ENCODE data around the gene UBE2J2. TPM values are rescaled to one million over a fixed set of nuclear protein-coding genes. Genes with fewer than 3 reads are reported as not detected.

The UBE2J2 gene
- total and polyA plus RNA-seq, 2 of the 13 experiments (the other 11 are each of a cell fraction or from before 2014, with no cell fraction given): 25.4 to 29.4 TPM

- TF ChIP-seq ZNF318 (CRISPR knock-in tag; IDR thresholded peaks at IDR 0.05) (peak; percentile 14; the same call in 1 of the 2 replicates), ZNF777 (CRISPR knock-in tag; IDR thresholded peaks at IDR 0.05) (no peak), POGK (CRISPR knock-in tag; conservative IDR thresholded peaks at IDR 0.05) (0 out of 2 replicates have a peak, but pooled peaks have one; percentile 50), GTF2F1 (IDR thresholded peaks at IDR 0.05; ENCODE audit: low read length) (no peak), TFAP4 (IDR thresholded peaks at IDR 0.05; ENCODE audit: borderline replicate concordance, low read depth) (no peak), SP2 (CRISPR knock-in tag; IDR thresholded peaks at IDR 0.05) (no peak), ZBTB43 (CRISPR knock-in tag; conservative IDR thresholded peaks at IDR 0.05) (0 out of 2 replicates have a peak, but pooled peaks have one; percentile 37), YEATS4 (CRISPR knock-in tag; IDR thresholded peaks at IDR 0.05; ENCODE audit: borderline replicate concordance) (no peak; the same call in 1 of the 2 replicates), ZBTB4 (CRISPR knock-in tag; IDR thresholded peaks at IDR 0.05; ENCODE audit: borderline replicate concordance) (no peak), PCBP1 (IDR thresholded peaks at IDR 0.05; ENCODE audit: borderline replicate concordance, low read depth, low read length) (no peak), CC2D1A (CRISPR knock-in tag; IDR thresholded peaks at IDR 0.05) (no peak)
Measured at GRCh38 chr1:1306661-1307260, 33.1 kb upstream of the UBE2J2 start (continued).

All from HepG2 (cell line).